Activated CD8-positive, alpha-beta T cell treated with anti-CD3 and anti-CD28 coated beads for 36 hours (primary cell): Measurements from ENCODE around the gene TNRC6C. TPM values are rescaled to one million over a fixed set of nuclear protein-coding genes. Genes with fewer than 3 reads are reported as not detected.

Source experiments
- ATAC-seq: fragments of 200-7000 bp; cut with Tn5 transposase; one replicate; pipeline ENCODE4 v1.10.0; 2021; ENCODE audit warnings: mild to moderate bottlenecking, moderate library complexity
- CTCF ChIA-PET: fragments of 350-600 bp; sonication (Branson Sonifier 250); formaldehyde crosslinking; loops from one replicate; lab custom pipeline; 2021; ENCODE audit warnings: antibody characterized with exemption; lab: Charles Lee
- POLR2A ChIA-PET: fragments of 350-600 bp; sonication (Branson Sonifier 250); formaldehyde crosslinking; loops from one replicate; lab custom pipeline; 2021; ENCODE audit warnings: antibody characterized with exemption; lab: Charles Lee
- DNase-seq: peaks from one replicate; pipeline ENCODE4 v3.0.0-alpha.2; 2020
- H3K27ac Mint-ChIP-seq: one replicate; pipeline ENCODE4 v1.8.0; 2021; ENCODE audit warnings: mild to moderate bottlenecking, mixed read lengths
- H3K27me3 Mint-ChIP-seq: one replicate; pipeline ENCODE4 v1.8.0; 2021; ENCODE audit warnings: mixed read lengths
- H3K36me3 Mint-ChIP-seq: one replicate; pipeline ENCODE4 v1.8.0; 2021; ENCODE audit warnings: low read depth, mixed read lengths
- H3K4me1 Mint-ChIP-seq: one replicate; pipeline ENCODE4 v1.8.0; 2021; ENCODE audit warnings: low read depth, mixed read lengths
- H3K4me3 Mint-ChIP-seq: one replicate; pipeline ENCODE4 v1.8.0; 2021; ENCODE audit warnings: mild to moderate bottlenecking, moderate library complexity, mixed read lengths
- H3K9me3 Mint-ChIP-seq: one replicate; pipeline ENCODE4 v1.8.0; 2021; ENCODE audit warnings: mixed read lengths
- CTCF ChIP-seq: fragments of 200-600 bp; IDR thresholded peaks from one replicate; pipeline ENCODE4 v1.8.0; 2022; ENCODE audit warnings: antibody characterized with exemption, mild to moderate bottlenecking
- intact Hi-C: fragments of 100-400 bp; cut with micrococcal nuclease; formaldehyde crosslinking; loops from one replicate; pipeline ENCODE4 v1.10.0; 2022
- total RNA-seq, 2 experiments: library from RNA; stranded (reverse); gene quantifications; one replicate each; pipeline ENCODE4 v1.2.3, GENCODE V29; 2021

TNRC6C gene
- total RNA-seq, 2 experiments from 2014 or later = 26.4 to 26.6 TPM

GRCh38 chr17:78010759-78011158 is 52.3 kb downstream of the TNRC6C start:
- POLR2A ChIA-PET = interaction anchor here (0.7 to 2.0 kb wide), 4 partner anchors 17 to 324 kb away, joined by 3 to 5 read pairs (median 3); partner anchors contain the start of gene TNRC6C
- Mint-ChIP-seq H3K27me3 (no peaks in the 10 kb centered on the region), H3K27ac (peak overlapping the region; percentile 56), H3K4me3 (peak overlapping the region; percentile 50), H3K9me3 (no peaks in the 10 kb centered on the region), H3K4me1 (peaks cover 28% of the 10 kb centered on the region), H3K36me3 (peaks cover 7% of the 10 kb centered on the region)
- CTCF ChIA-PET = interaction anchor here (0.7 to 4.9 kb wide), 4 partner anchors 9 to 581 kb away, joined by 3 to 32 read pairs (median 4); no protein-coding TSS in a partner anchor
- intact Hi-C loops = loop anchor here (5.0 to 10.0 kb wide), 3 partner anchors 48 to 466 kb away; no protein-coding TSS in a partner anchor
- ATAC-seq = no peak
- no peak for TF ChIP-seq CTCF
- peak; percentile 44 for DNase-seq

GRCh38 chr17:78012428-78012827 is 53.9 kb downstream of the TNRC6C start:
- Mint-ChIP-seq H3K9me3 (no peaks in the 10 kb centered on the region), H3K4me1 (peaks cover 23% of the 10 kb centered on the region), H3K4me3 (no peak overlapping the region), H3K36me3 (no peaks in the 10 kb centered on the region), H3K27me3 (no peaks in the 10 kb centered on the region), H3K27ac (no peak overlapping the region)
- intact Hi-C loops = loop anchor here (5.0 to 10.0 kb wide), 3 partner anchors 50 to 468 kb away; no protein-coding TSS in a partner anchor
- ChIA-PET CTCF (interaction anchor here (1.1 to 4.5 kb wide), 19 partner anchors 8 to 567 kb away, joined by 3 to 37 read pairs (median 9); no protein-coding TSS in a partner anchor), POLR2A (interaction anchor here (1.6 to 2.0 kb wide), 2 partner anchors 9 to 55 kb away, joined by 5 read pairs; partner anchors contain the start of gene TNRC6C)
- TF ChIP-seq CTCF = no peak
- DNase-seq (no peak), ATAC-seq (no peak)

GRCh38 chr17:78013683-78014467 is 55.4 kb downstream of the TNRC6C start:
- ChIA-PET CTCF (interaction anchor here (0.6 to 4.5 kb wide), 77 partner anchors 9 to 569 kb away, joined by 3 to 37 read pairs (median 4); no protein-coding TSS in a partner anchor), POLR2A (interaction anchor here (0.6 to 1.6 kb wide), 4 partner anchors 10 to 369 kb away, joined by 3 to 5 read pairs (median 3); no protein-coding TSS in a partner anchor)
- intact Hi-C loops = loop anchor here (5.0 to 10.0 kb wide), 3 partner anchors 52 to 469 kb away; no protein-coding TSS in a partner anchor
- Mint-ChIP-seq H3K36me3 (no peaks in the 10 kb centered on the region), H3K4me3 (no peak overlapping the region), H3K27me3 (no peaks in the 10 kb centered on the region), H3K27ac (no peak overlapping the region), H3K9me3 (no peaks in the 10 kb centered on the region), H3K4me1 (peaks cover 25% of the 10 kb centered on the region)
- ATAC-seq = peak; percentile 65
- peak; percentile 92 for TF ChIP-seq CTCF
- peak; percentile 69 for DNase-seq

- no peak for DNase-seq
- intact Hi-C loops = loop anchor here (5.0 to 10.0 kb wide), 3 partner anchors 52 to 470 kb away; no protein-coding TSS in a partner anchor
- no peak for TF ChIP-seq CTCF
- Mint-ChIP-seq H3K27ac (no peak overlapping the region), H3K4me1 (peaks cover 31% of the 10 kb centered on the region), H3K9me3 (no peaks in the 10 kb centered on the region), H3K36me3 (no peaks in the 10 kb centered on the region), H3K4me3 (no peak overlapping the region), H3K27me3 (no peaks in the 10 kb centered on the region)
- ChIA-PET CTCF (interaction anchor here (0.7 to 4.5 kb wide), 49 partner anchors 9 to 472 kb away, joined by 3 to 37 read pairs (median 6); no protein-coding TSS in a partner anchor), POLR2A (interaction anchor here (0.6 kb wide), 1 partner anchor 165 kb away, joined by 3 read pairs; no protein-coding TSS in a partner anchor)
- no peak for ATAC-seq
Measured at GRCh38 chr17:78014646-78015045, 56.1 kb downstream of the TNRC6C start.
